HG02981 (cell line): ENCODE results near the gene TSBP1.

ENCODE experiments used
- ATAC-seq: cut with Tn5 transposase; IDR thresholded peaks from one replicate; pipeline ENCODE4 v1.9.1; 2021; ENCODE audit warnings: mild to moderate bottlenecking, moderate library complexity; ENCODE audit not compliant: unreplicated experiment

Gene TSBP1, protein sequence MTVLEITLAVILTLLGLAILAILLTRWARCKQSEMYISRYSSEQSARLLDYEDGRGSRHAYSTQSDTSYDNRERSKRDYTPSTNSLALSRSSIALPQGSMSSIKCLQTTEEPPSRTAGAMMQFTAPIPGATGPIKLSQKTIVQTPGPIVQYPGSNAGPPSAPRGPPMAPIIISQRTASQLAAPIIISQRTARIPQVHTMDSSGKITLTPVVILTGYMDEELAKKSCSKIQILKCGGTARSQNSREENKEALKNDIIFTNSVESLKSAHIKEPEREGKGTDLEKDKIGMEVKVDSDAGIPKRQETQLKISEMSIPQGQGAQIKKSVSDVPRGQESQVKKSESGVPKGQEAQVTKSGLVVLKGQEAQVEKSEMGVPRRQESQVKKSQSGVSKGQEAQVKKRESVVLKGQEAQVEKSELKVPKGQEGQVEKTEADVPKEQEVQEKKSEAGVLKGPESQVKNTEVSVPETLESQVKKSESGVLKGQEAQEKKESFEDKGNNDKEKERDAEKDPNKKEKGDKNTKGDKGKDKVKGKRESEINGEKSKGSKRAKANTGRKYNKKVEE

DNA sequence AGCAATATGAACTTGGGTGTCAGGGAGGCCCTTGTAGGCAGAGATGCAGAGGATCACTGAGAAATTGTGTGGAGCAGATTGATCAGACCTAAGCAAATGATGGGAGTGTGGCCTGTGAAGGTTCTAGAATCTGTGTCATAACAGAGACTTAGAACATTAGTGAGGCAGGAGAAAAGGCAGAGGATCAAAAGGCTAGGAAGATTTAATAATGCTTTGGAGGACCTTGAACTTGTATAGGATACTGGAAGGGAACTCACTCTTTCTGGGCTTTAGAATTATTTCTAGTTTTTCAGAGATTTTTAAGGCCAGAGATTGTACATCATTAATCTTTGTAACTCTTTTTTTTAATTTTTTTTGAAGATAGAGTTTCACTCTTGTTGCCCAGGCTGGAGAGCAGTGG lies at the start of gene TSBP1:
TSBP1 (minus strand) TSS at position 101 of the 400 bp plus-strand sequence. CDS start 197 bp downstream, outside the sequence.
- ATAC-seq = no peak

DNA sequence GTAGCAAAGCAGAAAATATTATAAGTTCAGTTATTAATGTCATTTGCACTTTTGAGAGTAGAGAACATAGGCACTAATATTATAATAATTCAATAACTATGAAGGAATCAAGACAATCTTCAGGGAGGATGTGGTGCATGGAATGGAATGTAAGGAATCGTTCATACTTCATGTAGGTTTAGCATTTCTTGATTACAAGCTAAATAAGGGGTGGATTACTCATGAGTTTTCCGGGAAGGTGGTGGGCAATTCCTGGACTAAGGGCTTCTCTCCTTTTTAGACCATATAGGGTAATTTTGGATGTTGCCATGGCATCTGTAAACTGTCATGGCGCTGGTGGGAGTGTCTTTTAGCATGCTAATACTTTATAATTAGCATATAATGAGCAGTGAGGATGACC lies 44.3 kb upstream of the TSBP1 start:
- no peak for ATAC-seq

DNA sequence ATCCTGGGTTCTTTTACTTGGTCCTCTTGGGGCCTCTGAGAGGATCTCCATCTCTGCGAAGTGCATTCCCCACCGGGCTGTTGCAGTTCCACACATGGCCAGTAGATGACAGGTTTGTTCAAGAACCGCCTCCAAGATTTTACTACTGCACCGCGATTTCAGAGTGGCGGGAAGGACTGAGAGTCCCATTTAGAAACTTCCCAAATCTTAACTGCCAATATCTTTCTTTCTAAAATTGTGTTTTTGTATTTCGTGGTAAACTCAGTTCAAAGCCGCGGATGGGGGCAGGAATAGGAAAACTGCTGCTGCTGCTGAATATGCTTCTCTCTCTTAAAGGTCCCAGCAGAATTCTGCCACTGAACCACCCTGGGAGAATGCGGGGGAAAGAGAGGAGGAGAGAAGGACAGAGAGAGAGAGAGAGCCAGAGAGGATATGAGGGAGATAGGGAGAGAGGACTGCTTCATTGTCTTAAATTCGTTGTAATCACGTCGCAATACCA lies 43.9 kb upstream of the TSBP1 start:
- ATAC-seq = no peak

DNA sequence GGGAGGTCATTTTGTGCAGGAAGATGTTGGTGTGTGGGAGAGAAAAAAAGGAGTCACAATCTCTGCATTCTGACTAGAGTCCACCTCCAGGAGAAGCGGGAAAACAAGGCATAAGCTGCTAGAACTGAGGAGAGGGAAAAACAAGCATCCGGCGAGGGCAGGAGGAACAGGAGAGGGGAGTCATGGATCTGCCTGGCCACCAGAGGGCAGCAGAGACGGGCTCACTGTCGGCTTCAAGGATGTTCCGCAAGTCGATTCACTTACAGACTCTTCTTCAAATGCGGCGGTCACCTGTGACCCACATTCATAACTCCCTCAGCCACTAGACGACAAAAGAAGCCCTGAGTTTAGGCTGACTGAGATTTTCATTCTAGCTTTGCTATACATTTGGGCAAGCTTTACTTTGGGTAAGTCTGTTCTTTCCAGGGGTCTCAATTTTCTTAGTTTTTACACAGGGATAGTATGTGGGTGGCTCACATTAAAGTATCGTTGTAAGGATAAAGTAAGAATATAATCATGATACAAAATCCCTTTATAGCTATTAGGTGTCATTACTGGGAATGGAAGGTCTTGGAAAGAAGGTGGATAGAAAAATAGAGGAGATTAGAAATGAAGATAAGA lies 41.8 kb upstream of the TSBP1 start:
- no peak for ATAC-seq

DNA sequence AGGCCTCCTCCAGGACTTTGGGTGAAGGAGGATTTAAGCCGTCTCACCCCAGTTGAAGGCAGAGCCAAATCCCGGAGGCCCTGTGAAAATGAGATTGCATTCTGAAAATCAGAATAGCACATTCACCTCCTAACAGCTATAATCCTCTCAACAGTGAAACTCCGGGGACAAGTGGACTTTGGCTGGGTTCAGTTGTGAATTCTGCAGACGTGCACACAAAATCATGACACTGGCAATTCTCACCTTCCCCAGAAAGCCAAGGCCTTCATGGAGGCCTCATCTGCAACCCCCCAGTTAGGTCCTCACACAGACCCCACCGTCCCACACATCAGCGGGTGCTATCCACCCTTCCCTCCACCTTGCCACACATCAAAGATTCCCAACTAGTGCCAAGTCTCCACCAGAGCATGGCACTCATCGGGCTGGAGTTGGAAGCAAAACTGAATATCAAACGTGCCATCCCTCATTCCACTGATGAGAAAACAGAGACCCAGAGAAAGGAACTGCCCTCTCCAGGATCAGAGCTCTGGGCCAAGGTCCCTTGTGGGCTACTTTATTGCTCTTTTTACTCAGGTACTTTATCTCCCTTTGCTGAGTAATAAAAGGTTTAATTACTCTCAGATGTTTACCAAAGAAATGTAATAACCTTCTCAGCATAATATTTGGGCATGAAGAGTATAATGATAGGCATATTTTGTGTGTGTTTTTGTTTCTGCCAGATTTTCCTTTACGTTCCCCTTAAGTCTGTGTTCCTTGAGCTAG lies 40.0 kb upstream of the TSBP1 start:
- ATAC-seq = no peak

DNA sequence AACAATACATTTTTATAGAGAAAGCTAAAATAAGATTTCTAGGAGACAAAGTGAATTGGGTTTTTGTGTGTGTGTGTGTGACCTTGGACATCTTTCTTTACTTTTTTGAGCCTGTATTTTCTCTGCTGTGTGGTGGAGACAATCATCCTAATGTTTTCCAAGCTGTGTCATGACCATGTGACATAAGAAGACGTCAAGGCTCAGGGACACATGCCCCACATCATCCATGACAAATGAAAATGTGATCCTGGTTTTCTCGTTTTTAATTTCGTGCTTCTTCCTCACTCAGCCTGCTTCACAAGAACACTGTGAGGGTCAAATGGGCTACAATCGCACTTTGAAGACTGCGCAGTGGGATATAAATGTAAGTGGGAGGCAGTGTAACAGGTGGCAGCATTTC lies 39.2 kb upstream of the TSBP1 start:
- no peak for ATAC-seq

DNA sequence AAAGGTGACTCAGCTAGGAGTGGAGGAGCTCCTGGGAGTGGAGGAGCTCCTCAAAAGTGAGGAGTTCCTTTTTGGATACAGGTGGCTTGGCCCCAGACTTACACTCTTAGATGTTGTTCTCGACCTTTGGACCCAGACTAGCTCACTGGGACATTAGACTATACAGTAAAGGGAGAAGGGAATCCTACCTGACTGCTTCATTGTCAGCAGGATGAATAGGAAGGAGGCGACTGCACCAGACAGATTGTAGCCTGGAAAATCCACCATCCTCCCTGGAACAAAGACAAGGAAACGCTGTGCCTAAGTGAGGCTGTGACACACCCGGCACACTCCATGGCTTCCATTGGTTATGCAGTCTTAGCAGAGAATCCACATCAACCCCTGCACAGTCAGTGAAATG lies 35.2 kb upstream of the TSBP1 start, which contains the start of gene BTNL2:
BTNL2 (minus strand) TSS at position 325 of the 400 bp plus-strand sequence; CDS start at position 267, 58 bp downstream.
- ATAC-seq = no peak

DNA sequence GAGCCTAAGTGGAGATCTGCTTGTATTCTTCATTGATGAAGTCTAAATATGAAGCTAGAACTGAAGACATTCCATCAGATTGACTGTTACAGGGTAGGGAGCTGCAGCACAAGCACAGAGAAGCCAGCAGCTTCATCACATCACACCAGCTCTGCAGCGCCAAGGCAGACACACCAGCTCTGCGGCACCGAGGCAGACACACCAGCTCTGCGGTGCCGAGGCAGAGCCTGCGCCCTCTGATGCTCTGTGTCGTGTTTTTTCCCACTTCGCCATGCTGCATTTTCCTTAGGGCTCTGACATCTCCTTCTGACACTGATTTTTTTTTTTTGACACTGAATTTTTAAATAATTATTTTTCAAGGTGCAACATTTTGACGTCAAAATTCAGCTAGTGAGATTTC lies 34.5 kb upstream of the TSBP1 start:
- ATAC-seq = no peak

DNA sequence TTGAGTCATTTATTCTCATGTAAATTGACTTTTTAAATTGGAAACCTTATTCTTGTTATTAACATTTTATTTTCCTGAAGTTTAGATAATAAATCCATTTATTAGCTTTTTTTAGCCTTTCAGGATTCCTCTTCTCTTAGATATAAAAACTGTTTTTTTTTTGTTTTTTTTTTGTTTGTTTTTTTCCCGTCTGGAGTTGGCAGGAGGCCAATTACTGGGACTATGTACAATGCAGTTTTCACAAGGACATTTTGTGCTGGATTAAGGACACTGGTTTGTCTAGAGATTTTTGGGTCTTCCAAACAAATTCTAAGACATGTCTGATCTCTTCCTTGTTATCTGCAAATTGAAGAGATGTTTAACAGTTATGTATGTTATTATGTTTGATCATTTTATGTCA lies 34.0 kb upstream of the TSBP1 start:
- ATAC-seq = no peak

DNA sequence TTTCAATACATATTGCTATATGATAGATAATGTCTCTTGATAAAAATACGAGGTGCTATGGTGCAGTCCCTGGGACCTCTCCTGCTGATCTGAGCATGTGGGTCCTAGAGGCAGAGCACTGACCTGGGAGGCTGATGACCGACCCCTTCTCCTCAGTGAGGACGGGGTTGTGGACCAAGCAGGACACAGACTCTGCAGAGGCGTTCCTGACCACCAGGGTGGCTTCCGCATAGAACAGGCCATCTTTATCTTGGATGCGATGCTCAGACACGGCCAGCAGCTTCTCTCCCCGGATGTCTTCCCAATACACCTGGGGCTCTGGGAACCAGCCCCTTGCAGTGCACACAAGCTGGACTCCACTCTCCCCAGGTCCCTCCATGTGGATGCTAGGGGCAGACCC lies 31.1 kb upstream of the TSBP1 start:
- no peak for ATAC-seq

DNA sequence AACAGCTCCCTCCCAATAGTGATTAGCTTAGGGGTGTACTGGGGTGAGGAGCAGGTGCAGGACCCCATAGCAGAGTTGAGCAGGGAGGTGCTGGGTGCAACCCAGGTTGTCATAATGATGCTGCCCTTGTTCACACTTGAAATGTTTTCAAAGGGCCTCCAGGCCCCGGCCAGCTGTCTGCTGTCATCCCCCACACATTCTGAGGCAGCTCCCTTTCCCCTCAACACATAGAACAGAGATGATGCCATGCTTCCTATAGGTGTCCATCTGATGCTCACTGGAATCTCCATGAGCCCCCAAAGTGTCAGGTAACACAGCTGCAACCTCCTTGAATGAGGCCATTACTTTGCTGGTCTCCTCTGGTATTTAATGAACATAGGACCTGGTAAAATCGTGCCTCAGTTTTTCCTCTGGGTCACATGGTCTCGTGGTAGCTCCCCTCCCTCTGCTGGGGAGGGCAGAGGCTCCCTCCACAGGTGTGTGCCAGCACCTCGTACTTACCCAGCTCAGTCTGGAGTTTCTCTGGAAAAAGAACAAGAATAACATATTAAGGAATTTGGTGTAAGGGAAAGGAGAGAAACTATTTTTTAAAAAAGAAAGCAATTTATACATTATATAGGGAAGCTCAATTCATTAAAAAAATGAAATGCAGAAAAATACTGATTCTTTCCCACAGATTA lies 29.7 kb upstream of the TSBP1 start:
- no peak for ATAC-seq

DNA sequence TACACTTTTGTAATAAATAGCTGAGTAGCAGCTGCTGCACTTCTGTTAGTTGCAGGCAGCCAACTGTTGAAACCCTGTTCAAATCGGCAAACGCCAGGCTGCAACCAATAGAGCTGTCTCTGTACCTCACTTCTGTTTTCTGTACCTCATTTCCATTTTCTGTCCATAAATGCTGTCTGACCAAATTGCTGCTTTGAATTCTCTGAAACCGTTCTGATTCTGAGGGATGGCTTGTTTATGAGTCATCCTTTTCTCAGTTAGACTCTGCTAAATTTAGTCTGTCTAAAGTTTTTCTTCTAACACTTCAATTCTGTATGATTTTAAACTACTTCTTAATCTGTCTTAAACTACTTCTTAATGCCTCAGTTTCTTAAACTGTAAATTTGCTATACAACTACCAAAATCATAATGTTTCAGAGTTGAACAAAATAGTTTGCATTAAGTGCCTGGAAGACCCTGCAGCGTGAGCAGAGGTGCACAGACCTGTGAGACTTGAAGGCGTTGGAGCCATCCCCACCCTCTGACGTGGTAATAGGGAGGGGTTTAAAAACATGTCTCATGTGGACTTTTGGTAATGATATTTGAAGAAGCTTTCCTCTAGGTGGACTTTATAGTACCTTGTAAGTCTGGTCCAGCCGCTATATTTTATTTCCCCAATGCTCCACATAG lies 25.7 kb upstream of the TSBP1 start:
- ATAC-seq = no peak

DNA sequence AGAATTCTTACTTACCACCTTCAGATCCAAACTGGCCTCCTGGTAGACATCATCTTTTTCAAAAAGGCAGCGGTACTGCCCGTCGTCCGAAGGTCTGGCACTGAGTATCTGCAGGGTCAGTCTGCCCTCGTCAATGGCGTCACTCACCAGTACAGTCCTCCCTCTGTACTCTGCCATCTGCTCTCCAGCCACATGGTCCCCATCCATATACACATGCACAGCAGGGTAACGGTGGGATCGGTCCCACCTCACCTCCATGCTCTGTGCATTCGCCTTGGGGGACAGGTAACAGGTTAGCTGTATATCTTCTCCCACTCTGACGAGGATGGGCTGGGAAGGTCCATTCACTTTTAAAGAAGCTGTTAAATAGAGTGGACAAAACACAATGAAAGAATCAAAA lies 24.3 kb upstream of the TSBP1 start:
- ATAC-seq = no peak

DNA sequence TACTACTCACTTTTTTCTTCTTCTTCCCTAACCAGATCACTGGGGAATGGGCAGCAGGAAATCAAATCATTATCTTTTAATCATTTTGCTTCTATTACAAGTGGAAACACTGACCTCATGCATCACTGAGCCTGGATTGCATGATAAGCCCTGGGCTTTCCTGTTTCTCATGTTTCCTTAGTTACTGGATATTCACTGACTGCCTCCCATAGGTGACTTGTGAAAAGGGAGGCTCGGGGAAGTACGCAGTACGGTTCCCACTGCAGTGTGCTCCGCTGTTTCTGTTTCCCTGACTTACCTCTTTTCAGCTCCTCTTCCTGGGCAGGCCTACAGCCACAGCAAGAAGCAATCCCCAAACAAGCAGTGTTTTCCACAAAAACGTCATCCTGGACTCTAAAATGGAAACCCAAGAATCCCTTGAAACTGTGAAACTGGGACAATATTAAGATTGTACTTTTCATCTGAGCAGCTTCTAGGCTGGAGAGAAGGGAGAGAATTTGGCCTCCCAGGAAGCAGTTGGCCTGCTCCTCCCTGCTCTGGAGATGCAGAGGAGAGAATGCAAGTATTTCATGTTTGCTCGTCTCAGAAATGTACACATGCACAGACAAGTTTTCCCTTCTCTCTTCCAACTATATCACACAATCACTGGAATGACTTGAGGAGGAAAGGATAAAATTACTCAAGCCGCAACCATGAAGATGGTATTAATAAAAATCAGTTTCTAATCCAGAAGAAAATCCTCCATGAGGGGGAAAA lies 22.1 kb upstream of the TSBP1 start:
- no peak for ATAC-seq

DNA sequence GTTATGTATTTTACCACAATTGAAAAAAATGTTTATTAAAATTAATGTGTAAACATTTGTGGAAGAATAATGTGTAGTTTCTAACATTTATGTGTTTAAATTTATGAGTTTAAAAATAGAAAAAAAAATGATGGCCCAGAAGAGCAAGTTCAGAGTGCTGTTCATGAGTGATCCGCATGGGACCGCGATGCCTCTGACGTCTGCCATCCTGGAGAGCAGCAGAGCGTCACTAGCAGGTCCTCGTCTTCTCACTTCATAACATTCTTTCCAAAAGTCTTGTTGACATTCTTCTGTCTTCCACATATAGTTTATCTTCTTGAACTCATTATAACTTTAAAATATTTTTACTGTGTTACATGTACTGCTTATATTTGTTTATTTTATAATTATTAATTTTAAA lies 19.8 kb upstream of the TSBP1 start:
- ATAC-seq = no peak

DNA sequence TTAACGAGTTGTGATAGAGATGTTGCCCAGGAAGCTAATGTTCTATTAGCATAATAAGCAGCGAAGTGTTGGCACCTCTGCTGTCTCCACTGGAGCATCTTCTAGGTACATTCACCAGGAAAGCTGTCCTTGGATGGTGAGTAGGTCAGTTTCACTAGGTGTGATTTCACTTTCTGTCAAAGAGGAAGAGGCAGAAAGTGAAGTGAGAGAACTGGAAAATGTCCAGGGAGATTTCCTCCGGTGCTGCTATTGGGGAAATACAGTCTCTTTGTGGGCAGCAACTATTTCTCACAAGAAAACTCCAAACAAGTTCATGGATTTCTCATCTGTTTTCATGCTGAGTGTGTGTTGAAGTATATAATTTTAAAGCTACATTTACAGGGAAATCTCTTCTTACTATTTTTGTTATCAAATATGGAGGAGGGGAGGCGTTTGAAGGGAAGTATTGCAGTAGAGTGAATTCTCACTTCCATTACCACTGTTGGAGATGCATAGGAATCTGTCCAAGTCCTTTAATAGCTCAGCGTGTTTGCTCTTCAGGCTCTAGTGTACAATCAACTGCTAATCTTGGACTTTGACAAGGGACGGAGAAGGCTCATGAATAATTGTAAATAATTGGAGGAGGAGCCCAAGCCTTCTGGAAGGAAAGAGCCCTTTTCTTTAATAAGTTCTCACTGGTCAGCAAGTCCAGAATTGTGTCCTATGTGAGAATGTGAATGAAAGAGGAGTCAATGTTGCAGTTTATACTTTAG lies 16.1 kb upstream of the TSBP1 start:
- ATAC-seq = no peak

DNA sequence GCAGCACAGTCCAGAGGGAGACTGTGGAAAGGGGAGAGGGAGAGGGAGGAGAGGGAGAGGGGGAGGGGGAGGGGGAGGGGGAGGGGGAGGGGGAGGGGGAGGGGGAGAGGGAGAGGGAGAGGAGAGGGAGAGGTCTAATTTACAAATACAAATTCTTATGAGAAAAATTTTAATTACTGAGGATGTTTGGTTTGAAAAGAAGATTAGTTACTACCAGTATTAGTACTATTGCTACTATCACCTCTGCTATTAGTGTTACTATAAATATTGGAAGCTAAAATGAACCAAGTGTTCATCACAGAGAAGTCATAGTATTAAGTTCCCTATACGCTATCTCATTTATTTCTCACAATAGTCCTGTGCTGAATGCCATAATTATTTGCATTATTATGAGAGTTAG lies 14.3 kb upstream of the TSBP1 start:
- no peak for ATAC-seq

DNA sequence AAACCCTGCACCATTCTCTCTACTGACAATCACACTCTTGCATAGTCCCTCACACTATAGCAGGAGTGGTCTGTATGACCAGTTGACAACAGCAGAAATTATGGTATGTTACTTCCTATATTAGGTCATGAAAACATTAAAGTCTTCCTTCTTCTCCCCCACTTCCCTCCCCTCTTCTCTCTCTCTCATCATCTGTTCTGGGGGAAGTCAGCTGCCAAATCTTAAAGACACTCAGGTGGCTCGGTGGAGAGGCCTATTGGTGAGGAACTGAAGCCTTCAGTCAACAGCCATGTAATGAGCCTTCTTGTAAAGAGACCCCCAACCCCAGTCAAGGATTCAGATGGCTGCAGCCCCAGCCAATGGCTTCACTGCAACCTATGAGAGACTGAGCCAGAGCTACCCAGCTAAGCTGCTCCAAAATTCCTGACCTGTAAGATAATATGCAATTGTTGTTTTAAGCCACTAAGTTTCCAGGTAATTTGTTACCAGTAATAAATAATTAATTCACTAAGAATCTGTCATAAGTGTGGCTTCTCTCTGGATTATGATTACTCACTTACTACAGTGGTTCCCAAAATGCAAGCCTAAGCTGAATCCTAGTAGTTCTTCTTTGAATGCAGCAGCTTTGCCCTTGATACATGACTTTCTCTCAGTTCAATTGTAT lies 11.2 kb upstream of the TSBP1 start:
- ATAC-seq = no peak
